NOMO-1 treated with dmso at 0.1 percent for 144 hours (cell line): Measurements from ENCODE around the gene SIGLEC1.

Experiments used
- DNase-seq: peaks from one replicate; lab custom pipeline; 2025; ENCODE audit not compliant: unreplicated experiment; lab: John Stamatoyannopoulos, UW

Gene SIGLEC1

DNA sequence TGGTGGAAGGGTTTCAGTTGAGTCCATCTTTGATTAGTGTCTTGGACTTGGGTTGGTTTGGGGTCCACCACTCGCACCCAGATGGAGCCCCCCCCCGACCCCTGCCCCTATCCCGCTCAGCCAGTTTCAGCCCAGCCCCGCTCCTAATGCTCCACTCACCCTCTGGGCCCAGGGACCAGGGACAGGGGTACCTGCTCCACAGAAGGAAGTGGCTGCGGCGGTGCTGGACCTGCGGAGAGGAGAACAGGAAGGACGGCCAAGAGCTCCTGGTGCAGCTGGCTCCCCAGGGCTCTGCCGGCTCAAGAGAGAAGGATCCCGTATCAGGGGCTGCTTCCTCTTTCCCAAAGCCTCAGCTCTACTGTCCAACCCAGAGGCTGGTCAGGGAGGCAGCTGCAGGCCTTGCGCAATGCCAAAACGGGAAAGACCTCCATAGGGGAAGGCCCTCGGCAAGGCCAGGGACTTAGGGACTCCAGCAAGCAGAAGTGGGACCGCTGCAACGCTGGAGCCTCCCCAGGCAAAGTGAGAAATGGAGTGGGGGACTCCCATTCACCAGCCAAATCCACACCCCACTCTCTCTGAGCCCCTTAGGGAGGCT is at the start of gene SIGLEC1:
TSS of gene SIGLEC1 (minus strand) at position 322 of the 595 bp plus-strand sequence. CDS start 5,472 bp downstream, outside the sequence.
- peak; percentile 84 for DNase-seq

DNA sequence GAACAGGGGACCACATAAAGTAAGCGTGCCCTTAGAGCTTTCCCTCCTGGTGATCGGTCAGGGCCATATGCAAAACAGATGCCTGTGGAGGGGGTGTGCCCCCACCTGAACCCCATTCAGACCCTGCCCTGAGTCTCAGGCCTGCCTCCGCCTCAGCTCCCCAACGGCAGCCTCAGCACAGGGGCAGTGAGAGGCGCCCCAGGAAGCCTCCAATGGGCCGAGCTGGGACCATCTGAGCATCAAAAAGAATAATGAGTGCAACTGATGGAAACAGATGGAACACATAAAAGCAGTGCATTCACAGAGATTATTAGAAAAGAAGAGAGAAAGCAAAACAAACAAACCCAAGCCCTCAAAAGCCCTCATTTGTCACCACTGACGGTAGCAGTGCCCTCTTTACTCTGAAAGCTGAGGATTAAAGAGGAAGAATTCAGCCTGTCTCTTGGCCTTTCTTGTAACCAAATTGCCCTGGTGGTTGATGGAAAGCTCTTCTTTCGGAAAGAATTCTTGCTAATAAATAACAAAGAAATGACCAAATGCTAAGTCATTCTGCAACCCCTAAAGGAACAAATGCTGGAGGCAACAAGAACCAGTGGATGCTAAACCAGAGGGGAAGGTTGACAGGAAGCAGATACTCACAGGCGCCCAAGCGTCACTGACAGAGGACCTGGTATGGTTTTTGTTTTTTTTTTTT is 48.4 kb upstream of the SIGLEC1 start:
- no peak for DNase-seq

DNA sequence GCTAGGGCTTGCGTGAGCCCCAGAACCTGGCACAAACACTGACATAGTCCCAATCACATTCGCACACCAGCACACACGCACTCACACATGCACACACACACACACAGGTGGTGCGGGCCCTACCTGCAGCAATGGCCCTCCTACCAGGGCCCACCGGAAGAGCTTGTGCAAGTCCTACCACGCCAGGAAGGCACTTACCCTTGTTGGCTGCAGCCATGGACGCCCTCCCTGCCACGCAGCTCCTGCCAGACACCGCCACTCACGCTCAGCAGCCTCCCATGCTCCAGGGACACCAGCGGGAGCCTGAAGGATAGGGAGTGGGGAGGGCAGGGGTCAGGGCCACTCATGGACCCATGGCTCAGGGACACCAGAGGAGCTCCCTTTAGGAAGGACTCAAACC is 47.5 kb upstream of the SIGLEC1 start:
- DNase-seq: no peak

DNA sequence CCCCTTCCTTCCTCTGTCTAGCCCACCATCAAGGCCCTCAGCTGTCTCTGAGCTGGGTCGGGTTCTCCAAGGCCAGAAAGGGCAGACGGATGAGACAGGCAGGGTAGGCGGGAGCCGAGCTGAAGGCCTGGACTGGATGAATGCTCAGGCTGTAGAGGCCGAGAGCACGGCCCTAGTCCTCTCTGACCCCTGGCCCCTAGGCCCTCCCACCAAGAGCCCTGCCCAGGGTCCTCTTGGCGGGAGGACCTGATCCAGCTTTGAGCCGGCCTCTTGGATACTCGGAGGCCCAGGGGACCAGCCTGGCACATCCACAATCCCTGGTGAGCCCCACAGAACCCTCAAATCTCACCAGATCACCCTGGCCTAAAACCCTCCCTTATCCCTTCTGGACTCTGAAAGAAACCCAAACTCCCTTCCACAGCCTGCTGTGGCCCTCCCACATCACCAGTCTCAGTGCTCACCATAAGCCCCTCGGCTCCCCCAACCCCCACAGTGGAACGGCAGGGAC is 47.0 kb upstream of the SIGLEC1 start:
- DNase-seq: no peak

DNA sequence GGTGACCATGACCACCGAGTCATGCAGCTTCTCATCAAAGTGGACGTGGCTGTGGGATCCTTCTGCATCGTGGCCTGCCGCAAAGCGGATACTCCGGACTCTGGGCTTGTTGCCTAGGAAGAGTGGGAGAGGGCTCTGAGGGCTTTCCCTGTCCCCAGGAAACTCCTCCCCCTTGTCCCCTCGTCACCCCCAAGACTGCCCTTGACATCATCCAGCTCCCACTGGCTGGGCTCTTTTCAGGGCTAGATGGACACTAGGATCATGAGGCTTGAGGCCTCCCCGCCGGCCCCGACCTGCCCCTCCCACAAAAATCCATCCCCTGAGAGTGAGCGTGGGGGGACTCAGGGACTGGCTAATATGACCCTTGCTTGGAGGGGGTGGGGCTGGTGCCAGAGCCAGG is 46.2 kb upstream of the SIGLEC1 start:
- DNase-seq: no peak

DNA sequence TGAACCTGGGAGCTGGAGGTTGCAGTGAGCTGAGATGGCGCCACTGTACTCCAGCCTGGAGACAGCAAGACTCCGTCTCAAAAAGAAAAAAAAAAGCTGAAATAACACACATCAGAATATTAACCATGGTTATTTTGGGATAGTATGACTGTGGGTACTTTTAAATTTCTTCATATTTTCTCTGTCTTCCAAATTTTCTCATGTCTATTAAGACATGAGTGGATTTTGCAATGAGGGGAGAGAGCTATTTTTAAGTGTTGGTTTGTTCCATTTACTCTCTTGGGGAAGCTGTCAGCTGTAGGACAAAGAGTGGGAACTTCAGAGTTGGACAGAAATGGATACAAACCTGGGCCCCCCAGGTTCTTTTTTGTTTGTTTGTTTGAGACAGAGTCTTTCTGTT is 44.9 kb upstream of the SIGLEC1 start:
- no peak for DNase-seq

DNA sequence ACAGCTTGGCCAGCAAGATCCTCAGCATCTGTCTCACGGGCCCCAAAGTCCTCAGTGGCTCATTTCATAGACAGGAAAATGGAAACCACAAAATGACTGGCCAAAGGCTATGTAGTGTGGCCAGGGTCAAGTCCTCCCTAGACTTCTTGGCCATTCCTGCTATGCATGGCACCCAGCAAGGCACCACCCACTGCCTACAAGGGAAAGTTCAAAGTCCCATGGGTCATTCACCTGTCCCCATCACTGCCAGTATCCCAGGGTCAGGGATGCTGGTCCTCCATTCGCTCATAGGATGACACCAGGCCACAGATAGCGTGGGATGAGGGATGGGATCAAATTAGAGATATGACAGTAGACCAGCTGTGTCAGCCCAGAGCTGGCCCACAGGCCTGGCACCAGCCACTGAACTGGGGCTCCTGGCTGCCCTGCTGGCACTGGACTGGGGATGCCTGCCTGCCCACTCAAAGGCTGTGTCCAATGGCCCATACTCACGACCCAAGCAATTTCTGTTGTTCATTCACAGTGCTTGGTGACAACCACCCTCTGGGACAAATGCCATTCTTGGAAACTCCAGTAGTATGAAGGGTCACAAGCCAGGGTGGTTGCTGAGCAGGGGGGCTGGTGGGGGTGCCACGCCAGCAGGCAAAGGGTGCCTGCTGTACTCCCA is 43.5 kb upstream of the SIGLEC1 start:
- DNase-seq: no peak

DNA sequence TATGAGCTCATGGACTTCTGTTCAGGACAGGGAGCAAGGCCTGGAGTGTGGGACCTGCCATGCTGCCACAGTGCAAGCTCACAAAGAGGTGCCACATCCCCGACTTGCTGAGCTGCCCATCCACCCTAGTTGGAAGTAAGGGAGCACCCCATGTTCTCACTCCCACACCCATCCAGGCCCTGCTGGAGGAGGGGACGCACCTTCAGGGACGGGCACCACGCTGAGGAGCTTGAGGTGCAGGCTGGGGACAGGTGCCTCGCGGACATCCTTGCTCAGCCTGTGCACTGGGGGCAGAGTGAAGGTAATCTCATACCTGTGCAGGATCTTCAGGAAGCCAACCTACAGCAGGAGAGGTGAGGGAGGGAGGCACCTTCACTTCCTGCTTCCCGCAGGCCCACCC is 42.9 kb upstream of the SIGLEC1 start:
- no peak for DNase-seq

DNA sequence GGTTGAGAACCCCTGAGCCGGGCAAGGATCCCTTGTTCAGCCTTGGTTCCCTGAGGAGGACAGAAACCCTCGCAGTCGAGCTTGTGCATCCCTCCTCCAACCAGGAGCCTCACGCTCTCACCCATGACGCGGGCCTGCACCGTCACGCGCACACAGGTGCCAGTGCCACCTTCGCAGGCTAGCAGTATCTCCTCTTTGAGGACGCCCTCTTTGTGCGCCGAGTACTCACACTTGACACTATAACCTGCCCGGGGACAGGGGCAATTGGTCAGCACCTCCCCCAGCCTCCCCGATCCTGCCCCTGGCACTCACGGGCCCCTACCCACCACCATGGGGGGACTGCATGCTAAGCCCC is 41.9 kb upstream of the SIGLEC1 start:
- DNase-seq: no peak

DNA sequence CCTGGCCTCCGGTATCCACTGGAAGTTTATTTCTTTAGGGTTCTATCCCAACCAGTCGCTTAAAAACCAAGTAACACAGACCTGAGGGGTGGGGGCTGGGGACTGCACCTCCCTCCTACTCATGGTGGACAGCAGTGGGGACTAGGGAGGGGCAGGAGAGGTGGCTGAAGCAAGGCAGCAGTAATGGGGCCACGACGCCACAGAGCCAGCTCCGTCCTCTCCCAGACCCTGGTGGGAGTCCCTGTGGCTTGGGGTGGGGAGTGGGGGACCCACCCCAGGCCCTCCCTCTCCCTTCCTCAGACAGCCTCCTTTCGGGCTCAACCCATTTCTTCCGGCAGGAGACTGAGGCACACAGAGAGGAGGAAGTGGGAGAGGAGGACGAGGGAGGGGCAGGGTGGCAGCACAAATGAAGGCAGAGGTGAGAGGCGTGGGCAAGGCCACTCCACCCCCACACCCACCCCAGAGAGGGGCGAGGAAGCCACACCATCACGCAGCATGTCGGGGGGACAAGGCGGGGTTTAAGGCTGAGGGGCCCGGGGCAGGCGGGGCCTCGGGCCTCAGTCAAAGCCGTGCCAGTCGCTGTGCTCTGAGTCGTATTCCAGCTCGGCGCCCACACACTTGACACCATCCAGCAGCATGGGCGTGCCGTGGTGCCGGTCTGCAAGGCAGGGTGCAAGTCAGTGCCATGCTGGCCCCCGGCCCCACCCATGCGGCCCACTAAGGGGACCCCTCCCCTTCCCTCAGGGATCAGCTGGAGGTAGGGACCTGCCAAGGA is 41.3 kb upstream of the SIGLEC1 start:
- no peak for DNase-seq

DNA sequence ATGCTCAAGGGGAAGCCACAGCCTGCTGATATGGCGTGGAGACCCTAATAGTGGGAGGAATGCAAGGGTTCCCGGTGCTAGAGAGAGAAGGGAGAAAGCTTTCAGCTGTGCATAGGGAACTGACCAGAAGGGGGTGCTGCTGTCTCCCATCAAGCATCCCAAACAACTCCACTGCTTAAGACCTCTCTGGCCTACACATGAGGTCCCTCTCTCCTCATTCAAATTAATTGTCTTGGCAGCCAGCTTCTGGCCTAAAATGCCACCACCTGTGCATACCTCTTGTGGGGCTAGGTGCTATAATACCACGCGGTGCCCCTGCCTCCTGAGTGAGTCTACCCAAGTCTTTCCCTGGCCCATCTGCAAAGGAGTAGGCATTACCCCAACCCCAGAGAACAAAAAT is 40.7 kb upstream of the SIGLEC1 start:
- no peak for DNase-seq

DNA sequence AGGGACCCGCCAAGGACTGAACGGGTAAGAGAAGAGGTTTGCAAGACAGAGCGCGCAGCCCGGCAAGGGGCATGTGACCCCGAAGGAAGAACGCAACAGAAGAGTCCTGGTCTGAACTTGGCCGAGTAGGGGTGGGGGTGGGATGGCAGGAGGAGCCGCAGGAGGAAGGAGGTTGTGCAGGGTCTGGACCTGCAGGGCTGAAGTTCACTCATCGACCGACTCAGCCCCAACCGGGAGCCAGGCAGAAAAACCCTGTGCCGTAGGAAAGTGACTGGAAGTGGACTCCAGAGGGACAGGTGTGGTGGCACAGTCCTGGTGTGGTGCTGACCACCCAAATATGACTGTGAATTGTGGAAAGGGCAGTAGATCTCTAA is 40.0 kb upstream of the SIGLEC1 start:
- no peak for DNase-seq

DNA sequence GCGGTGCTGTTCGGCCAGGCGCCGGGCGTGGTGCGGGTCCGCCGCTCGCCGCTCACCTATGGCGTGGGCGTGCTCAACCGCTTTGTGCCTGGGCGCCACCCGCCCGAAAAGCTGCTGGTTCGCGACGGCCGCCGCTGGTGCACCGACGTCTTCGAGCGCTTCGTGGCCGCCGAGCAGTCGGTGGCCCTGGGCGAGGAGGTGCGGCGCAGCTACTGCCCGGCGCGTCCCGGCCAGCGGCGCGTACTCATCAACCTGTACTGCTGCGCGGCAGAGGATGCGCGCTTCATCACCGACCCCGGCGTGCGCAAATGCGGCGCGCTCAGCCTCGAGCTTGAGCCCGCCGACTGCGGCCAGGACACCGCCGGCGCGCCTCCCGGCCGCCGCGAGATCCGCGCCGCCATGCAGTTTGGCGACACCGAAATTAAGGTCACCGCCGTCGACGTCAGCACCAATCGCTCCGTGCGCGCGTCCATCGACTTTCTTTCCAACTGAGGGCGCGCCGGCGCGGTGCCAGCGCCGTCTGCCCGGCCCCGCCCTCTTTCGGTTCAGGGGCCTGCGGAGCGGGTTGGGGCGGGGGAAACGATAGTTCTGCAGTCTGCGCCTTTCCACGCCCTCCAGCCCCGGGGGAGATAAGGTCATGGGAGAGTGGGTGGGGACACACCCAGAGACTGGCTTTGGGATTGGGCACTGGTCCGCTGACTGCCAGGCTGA is 39.4 kb upstream of the SIGLEC1 start:
- no peak for DNase-seq

DNA sequence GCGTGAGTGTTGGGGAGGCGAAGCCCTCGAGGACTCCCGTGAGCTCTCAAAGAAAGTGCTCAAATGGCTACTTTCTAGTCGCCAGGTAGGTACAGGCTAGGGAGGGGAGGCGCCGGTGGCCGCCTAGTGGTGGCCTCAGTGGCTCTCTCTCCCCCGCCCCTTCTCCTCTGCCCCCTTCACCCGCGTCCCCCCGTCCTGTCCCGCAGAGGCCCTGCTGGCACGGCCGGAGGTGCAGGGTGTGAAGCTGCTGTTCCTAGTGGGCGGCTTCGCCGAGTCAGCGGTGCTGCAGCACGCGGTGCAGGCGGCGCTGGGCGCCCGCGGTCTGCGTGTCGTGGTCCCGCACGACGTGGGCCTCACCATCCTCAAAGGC is 38.9 kb upstream of the SIGLEC1 start:
- no peak for DNase-seq

DNA sequence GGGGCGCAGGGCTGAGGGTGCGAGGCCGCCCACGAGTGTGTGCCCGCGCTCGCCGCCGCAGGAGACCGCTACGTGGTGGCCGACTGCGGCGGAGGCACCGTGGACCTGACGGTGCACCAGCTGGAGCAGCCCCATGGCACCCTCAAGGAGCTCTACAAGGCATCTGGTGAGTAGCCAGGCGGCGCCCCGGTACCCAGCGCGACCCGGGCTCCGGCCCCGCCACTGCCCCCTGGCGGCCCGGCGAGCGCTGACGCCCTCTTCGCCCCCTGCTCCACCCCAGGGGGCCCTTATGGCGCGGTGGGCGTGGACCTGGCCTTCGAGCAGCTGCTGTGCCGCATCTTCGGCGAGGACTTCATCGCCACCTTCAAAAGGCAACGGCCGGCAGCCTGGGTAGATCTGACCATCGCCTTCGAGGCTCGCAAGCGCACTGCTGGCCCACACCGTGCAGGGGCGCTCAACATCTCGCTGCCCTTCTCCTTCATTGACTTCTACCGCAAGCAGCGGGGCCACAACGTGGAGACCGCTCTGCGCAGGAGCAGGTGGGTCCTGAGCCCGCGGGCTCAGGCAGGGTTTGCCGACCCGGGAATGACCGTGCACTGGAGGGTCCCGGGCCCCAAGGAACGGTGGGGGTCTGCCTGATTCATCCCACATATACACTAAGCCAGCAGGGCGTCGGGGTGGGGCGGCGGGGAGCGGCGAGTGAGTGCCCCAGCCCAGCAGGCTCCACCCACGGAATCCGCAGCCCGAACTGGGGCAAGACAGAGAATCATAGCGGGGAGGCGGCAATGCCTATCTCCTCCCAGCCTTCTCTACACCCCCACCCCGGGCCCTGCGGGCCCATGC is 37.5 kb upstream of the SIGLEC1 start:
- DNase-seq: no peak

DNA sequence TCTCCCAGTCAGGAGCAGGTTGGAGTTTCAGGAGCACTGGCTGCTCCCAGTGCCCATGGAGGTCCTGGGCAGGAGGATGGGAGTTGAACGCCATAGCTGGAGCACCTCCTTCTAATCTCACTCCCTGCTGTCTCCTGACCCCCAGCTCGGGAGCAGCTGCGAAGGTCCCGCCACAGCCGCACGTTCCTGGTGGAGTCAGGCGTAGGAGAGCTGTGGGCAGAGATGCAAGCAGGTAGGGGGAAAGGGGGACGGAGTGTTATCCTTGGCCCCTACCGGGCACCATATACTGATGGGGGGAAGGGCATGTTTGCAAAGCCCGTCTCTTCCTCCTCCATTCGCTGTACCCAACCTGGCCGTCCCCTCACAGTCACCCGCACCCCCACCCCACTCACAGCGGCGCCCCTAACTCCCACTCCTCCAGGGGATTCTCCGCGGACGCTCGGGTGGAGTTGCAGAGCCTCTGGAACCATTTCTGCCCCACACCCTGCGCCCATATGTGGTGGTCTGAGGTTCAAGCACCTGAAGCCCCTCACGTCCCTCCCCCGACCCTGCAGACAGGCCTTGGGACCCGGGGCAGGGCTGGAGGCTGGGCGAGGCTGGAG is 36.8 kb upstream of the SIGLEC1 start:
- DNase-seq: no peak

DNA sequence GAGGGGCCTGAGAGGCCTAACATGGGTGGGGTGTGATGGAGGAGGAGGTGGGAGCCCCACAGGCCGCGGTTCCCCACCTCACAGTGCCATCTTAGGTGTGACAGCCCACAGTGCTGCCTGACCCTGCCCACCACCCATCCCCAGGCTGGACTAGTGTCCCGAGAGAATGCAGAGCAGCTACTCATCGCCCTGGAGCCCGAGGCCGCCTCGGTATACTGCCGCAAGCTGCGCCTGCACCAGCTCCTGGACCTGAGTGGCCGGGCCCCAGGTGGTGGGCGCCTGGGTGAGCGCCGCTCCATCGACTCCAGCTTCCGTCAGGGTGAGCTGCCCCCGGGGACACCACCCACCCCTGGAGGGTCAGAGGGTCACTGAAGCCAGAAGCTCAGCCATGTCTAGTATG is 35.7 kb upstream of the SIGLEC1 start:
- no peak for DNase-seq

DNA sequence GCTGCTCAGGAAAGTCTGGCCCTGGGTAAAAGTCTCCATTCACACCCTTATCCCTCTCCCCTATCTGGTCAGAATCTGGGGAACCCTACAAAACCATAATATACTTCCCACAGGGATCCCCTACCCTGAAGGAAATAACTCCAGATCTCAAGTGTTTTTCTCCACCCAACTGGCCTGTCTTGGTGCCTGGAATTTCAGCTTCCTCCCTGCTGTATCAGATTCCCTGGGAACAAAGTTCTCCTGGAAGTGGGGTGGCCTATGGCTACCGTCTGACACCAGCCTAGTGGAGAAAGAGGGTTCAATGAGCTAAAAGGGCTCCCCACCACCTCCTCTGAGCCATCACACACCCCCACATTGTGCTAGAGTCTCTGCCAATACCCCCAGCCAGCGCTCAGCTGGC is 35.1 kb upstream of the SIGLEC1 start:
- DNase-seq: no peak

DNA sequence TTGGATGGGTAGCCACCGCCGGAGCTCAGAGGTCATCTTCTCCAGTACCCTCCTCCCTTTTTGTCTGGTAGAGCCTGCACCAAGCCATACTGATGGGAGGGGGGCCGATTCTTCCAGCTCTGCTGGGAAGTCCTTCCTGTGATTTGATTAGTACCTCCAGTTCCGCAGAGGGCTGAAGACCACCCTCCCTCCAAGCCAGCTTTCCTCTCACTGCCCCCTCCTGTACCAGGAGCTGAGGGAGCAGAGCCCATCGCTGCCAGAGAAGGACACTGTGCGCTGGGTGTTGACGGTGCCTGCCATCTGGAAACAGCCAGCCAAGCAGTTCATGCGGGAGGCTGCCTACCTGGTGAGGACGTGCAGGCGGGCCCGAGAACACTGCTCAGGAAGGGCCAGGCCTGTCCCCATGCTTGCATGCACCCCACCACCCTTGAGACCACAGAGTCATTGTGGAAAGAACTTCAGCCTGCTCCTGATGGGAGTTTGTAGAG is 33.3 kb upstream of the SIGLEC1 start:
- DNase-seq: no peak
